Measurements from ENCODE around the gene SMTN.
"Not testable (repeated sequence)": the region's sequence is repeated elsewhere in the genome, so short reads cannot be mapped to it uniquely, and the experiment has no call there.

Gene SMTN

GRCh38 chr22:31100762-31101525 lies 19.8 kb downstream of the SMTN start:
- no peak overlapping the region for H3K27ac ChIP-seq
- DNase-seq (ENCODE audit: low read depth, low spot score): no peak

GRCh38 chr22:31102441-31103081 lies 21.4 kb downstream of the SMTN start:
- peak overlapping the region; percentile 5 for H3K27ac ChIP-seq
- DNase-seq (ENCODE audit: low read depth, low spot score): no peak

- no peak for DNase-seq (ENCODE audit: low read depth, low spot score)
- H3K27ac ChIP-seq: no peak overlapping the region
Observed at GRCh38 chr22:31103111-31103510, 22.0 kb downstream of the SMTN start.

- DNase-seq (ENCODE audit: low read depth, low spot score): no peak
- no peak overlapping the region for H3K27ac ChIP-seq
Observed at GRCh38 chr22:31103899-31104694, 23.0 kb downstream of the SMTN start.

GRCh38 chr22:31104869-31105268 lies 23.8 kb downstream of the SMTN start:
- no peak overlapping the region for H3K27ac ChIP-seq
- DNase-seq (ENCODE audit: low read depth, low spot score): no peak

- no peak for DNase-seq (ENCODE audit: low read depth, low spot score)
- peak overlapping the region; percentile 63 for H3K27ac ChIP-seq
Observed at GRCh38 chr22:31105282-31105929, 24.3 kb downstream of the SMTN start.

GRCh38 chr22:31106001-31106571 lies 25.0 kb downstream of the SMTN start:
- DNase-seq (ENCODE audit: low read depth, low spot score): no peak
- peak overlapping the region; percentile 63 for H3K27ac ChIP-seq

GRCh38 chr22:31106731-31107177 lies 25.6 kb downstream of the SMTN start:
- H3K27ac ChIP-seq: peak overlapping the region; percentile 63
- DNase-seq (ENCODE audit: low read depth, low spot score): no peak

GRCh38 chr22:31107178-31107893 lies 26.2 kb downstream of the SMTN start, which contains the start of gene SELENOM:
TSS of gene SELENOM (minus strand) at chr22:31107568. CDS start at chr22:31107505, 63 bp downstream.
- H3K27ac ChIP-seq: peak within 1 kb of the TSS; percentile 63
- peak; percentile 79 for DNase-seq (ENCODE audit: low read depth, low spot score)

- DNase-seq (ENCODE audit: low read depth, low spot score): no peak
- H3K27ac ChIP-seq: peak overlapping the region; percentile 18
Observed at GRCh38 chr22:31107894-31108218, 26.7 kb downstream of the SMTN start.

GRCh38 chr22:31112547-31113091 lies 31.5 kb downstream of the SMTN start:
- not testable (repeated sequence) for DNase-seq (ENCODE audit: low read depth, low spot score); H3K27ac ChIP-seq

- H3K27ac ChIP-seq: no peak overlapping the region
- DNase-seq (ENCODE audit: low read depth, low spot score): no peak
Observed at GRCh38 chr22:31118046-31118820, 37.1 kb downstream of the SMTN start.

GRCh38 chr22:31119026-31119717 lies 38.1 kb downstream of the SMTN start:
- no peak for DNase-seq (ENCODE audit: low read depth, low spot score)

GRCh38 chr22:31120230-31120629 lies 39.1 kb downstream of the SMTN start:
- no peak for DNase-seq (ENCODE audit: low read depth, low spot score)

More at GRCh38 chr22:31119026-31119717, 38.1 kb downstream of the SMTN start:
- no peak overlapping the region for H3K27ac ChIP-seq

GRCh38 chr22:31120642-31121041 lies 39.5 kb downstream of the SMTN start:
- H3K27ac ChIP-seq: no peak overlapping the region
- DNase-seq (ENCODE audit: low read depth, low spot score): no peak

More at GRCh38 chr22:31120230-31120629, 39.1 kb downstream of the SMTN start:
- no peak overlapping the region for H3K27ac ChIP-seq

GRCh38 chr22:31121403-31121802 lies 40.3 kb downstream of the SMTN start:
- DNase-seq (ENCODE audit: low read depth, low spot score): no peak
- no peak overlapping the region for H3K27ac ChIP-seq

- no peak for DNase-seq (ENCODE audit: low read depth, low spot score)
- no peak overlapping the region for H3K27ac ChIP-seq
Observed at GRCh38 chr22:31122196-31122531, 41.0 kb downstream of the SMTN start.

Data from epithelial cell of prostate (primary cell).